Ammon's horn (tissue), 1 donor: ENCODE data around the gene THUMPD2.
A peak's percentile ranks its signal among the peaks of the same experiment; 100 is the strongest.
"Not testable (repeated sequence)": the region's sequence is repeated elsewhere in the genome, so short reads cannot be mapped to it uniquely, and the experiment has no call there.

Experiments used
- DNase-seq: peaks from one replicate; pipeline ENCODE4 v3.0.0-alpha.2; 2016; ENCODE audit warnings: low spot score

Gene THUMPD2

DNA sequence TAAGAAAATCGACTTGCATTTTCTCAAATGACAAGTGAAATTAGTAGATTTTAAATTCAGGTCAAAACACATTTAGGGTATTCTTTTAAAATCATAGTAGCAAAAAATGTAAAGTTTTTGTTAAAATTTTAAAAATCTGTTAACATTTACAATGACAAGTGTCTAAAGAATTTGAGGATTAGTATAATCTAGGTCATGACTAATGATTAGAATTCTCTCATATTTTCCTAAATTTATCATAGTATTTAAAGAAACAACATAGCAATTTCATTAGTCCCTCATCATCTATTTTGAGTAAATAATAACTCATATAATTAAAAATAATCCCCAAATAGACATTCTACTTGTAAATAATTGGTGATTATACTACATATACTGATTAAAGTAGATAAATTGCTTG is 23.6 kb downstream of the THUMPD2 start:
- DNase-seq: no peak

DNA sequence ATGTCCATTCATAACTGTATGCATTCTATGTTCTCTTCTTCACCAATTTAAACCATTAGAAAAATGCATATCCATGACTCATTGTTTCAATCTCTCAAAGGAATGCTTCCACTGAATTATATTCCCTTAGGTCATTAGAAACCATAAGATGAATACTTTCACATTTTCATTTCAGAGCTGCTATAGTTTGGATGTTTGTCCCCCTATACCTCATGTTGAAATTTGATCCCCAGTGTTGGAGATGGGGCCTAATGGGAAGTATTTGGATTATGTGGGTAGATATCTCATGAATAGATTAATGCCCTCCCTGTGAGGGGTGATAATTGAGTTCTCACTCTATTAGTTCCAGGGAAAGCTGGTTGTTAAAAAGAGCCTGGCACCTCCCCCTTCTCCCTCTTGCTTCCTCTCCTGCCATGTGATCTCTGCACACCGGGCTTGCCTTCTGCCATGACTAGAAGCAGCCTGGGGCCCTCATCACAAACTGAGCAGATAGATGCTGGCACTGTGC is 35.7 kb downstream of the THUMPD2 start:
- no peak for DNase-seq

DNA sequence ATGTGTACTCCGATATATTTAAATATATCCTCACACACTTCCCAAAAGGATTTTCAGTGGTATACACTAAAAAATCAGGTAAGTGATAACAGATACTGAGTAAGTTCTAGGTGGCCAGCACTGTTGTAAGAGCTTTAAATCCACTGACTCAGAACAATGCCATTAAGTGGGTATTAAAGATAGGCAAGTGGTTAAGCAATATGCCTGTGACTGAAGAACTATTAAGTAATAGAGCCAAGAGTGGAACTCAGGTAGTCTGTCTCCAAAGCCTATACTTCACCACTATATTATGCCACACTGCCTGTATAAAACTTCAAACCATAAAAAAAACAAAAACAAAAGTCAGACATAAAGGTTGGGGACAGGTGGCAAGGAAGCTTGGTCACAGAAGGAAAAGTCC is 37.2 kb downstream of the THUMPD2 start:
- no peak for DNase-seq

DNA sequence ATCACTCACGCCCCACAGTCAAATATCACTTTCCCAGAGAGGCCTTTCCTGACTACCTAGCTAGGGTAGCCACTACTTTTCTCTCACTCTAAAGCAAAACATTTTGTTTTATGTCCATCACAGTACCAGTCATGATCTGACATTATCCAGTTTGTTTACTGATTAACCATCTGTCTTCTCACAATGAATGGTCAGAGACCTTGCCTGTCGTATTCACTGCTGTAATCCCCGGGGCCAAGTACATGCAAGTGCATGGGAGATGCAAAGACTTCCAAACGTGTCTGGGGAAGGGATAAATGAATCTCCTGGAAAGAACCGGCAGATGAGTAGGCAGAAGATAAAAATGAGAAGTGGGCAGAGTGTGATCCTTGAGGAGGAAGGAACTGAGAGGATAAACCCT is 39.7 kb downstream of the THUMPD2 start:
- no peak for DNase-seq

DNA sequence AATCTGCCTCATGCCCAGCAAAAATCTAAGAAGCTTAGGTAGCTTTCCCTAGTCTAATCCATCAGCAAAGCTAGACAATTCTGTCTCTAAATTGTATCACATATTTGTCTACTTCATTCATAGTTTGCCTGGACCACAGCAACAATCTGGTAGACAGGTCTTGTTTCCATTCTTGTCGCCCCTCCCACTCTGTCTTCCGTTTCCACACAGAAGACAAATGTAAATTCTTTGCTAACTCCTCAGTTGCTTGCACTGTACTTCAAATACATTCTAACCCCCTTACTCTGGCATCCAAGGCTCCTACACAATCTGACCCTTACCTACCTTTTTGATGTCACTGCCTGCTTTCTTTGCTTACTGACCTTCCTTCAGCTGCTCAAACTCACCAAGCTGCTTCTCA is 40.1 kb downstream of the THUMPD2 start:
- DNase-seq: no peak

DNA sequence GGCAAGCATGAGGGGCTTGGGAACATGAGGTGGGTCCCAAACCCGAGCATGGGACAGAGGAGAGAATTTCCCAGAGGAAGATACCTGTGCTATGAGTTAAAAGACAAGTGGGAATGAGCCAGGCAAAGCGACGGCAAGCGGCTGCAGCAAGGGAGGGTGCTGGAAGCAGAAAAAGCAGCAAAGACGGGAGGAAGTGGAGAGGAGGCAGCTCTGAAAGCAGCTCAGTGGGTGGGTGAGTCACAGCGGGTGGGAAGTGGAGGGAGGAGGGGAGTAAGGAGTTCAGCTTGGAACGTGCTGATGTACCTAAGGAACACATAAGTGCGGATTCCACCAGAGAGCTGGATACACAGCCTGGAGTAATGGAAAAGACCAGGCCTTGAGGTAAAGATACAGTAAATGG is 41.4 kb downstream of the THUMPD2 start:
- DNase-seq: peak; percentile 68

DNA sequence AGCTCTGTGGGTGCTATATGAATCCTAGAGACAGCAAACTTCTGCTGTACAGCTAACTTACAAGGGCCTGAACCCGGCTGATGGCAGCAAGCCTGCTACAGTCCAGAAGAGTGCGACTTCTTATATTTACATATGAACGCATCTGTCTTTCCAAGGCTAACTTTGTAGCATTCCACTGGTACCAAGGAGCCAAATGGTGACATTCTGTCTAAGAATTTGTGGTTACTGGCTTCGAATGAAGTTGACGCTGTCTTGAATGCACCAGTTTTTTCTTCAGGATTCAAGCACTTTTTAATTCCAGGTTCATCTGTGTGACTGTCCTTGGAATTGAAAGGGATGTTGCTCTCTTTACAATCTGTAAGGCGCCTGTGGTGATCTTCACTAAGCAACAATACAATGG is 42.4 kb downstream of the THUMPD2 start:
- DNase-seq: no peak

DNA sequence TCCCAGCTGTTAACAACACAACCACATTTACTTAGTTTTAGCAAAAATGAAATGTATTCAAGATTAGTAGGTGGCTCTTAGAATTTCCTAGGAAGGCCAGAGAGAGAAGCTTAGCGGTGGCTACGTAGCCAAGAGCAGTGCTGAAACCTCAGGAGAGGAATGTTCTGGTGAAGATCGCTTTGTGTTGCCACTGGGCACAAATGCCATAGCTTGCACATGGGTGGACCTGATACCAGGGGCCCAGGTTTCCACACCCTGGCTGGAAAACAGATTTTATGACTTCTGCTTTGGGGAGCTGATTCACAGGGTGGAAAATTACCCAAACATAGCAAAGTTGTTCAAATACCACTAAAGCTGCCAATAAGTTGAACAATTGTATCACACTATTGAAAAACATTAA is 43.4 kb downstream of the THUMPD2 start:
- DNase-seq: no peak

DNA sequence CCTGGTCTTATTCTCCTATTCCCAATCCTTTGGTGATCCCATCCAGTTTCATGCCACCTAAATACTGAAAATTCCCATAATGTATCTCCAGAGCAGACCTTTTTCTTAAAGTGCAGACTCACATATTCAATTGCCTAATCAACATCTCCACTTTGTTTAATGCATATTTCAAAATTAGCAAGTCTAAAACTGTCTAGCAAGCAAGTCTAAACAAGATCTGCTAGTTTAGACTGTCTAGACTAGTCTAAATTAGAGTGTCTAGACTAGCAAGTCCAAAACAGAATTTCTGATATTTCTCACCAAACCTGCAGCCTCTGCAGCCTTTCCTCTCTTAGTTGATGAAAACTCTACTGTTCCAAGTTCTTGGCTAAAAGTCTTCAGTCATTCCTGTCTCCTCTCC is 44.6 kb downstream of the THUMPD2 start:
- DNase-seq: no peak

DNA sequence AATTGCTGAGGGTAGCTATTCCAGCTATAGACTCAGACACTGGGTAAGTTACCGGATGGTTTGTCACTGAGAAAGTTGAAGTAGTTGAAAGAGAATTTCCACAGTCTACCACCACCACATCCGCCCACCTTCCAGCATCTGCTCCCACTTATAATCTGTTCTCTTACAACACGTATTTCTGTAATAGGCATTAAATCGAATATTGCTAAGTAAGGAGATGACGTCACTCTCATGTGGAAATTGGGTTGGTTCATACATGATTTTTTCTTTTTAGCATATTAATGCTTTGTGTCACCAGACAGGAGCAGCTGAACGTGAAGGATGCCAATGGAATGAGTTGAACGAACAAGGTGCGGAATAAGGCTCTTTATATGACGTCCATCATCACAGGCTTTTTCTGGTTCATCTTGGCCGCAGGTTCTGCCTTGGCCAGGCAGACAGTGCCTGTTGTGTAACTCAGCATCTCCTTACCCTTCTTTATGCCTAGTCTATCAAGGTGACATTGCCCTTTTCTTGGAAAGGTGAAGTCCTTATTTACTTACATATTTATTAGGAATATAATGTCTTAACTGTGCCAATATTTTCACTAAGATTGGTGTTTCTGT is 45.9 kb downstream of the THUMPD2 start:
- peak; percentile 31 for DNase-seq

DNA sequence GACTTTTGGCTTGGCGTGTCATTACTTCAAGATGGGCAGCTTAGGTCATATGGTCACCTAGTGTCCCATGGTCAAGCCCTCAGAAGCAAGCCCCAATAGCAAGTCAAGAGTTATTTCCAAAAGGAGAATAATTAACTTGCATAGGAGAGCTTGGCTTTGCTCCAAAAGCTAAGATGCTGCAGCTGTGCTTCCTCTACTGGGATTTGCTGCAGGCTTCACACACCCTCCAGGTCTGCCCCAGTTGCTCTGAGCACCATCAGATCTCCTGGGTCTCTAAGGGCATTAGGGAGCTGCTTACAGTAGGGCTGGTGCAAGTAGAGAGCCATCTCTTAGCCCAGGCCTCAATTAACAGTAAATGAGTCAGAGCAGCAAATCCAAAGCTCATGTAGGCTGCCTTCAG is 46.6 kb downstream of the THUMPD2 start:
- no peak for DNase-seq

DNA sequence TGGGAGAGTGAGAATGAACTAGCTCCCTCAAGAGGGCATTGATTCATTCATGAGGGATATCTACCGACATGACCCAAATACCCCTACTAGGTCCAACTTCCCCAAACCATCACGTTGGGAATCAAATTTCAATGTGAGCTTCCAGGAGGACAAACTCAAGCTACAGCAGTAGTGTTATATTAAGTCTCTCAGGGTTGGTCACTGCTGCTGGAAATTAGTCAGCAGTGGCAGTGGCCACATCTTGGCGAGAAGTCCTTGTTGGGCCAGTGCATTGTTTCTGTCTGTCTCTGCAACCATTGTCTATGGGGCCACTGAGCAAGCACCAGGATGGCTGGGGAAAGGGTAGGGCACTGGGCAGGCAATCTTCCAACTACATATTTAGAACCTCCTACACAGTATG is 47.5 kb downstream of the THUMPD2 start:
- no peak for DNase-seq

DNA sequence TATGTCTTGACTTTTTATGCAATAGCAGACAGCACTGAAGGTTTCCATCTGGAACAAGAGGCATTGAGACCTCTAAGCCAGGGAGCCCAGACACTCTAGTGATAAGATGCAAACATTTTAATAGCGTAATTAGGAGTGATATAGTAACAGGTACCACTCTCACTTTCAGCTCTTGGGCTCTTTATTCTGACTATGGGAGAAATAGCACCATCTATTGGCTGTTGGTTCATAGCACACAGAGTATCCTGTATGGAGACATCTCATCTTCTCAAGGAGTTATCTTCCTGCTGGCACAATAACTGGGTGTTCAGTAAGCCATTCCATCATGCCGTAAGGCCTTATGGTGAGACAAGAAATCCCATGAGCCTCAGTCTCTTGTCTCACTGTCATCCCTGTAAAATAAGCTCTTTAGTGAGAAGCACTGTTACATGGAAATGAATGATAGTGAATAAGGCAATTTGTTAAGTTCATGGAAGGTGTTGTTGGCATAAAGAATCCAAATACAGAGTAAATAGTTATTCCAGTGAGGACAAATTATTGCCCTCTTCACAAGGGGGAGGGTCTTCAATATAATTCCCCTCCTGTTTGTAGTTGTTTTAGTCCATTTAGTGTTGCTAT is 48.3 kb downstream of the THUMPD2 start:
- DNase-seq: peak; percentile 45

DNA sequence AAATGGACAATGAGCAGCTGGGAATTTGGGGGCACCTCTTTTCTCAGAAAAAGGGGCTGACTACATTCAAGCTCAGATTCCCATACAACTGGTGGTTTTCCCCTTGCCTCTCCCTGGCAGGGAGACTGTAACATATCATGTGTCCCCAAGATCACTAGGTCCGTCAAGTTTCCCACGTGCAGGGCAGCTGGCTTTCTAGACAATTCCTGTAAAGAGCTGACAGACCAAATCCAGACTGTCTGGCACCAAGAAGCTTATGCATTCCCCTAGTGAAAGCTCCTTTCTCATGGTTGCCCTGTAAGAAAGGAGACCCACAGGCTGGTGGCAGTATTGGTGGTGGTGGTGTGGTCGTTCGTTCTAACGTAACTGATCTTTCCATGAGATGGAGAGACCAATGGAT is 48.8 kb downstream of the THUMPD2 start:
- no peak for DNase-seq

DNA sequence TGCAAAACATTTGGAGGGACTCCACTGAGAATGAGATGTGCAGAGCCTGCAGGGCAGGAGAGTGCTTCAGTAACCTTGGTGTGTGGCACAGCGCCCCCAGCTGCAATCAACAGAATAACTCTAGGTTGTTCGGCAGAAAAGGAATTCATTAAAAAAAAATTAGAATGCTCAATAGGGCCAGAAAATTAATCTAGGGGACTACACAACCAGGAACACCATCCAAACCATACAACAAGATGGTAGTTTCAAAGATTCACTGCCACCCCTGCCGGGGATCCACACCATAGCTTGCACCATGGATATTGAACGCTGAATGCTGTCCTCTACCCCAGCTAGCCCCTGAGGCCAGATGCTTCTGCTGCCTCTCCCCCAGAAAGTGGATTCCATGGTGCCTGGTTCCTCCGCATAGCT is 50.1 kb downstream of the THUMPD2 start:
- DNase-seq: peak; percentile 49

DNA sequence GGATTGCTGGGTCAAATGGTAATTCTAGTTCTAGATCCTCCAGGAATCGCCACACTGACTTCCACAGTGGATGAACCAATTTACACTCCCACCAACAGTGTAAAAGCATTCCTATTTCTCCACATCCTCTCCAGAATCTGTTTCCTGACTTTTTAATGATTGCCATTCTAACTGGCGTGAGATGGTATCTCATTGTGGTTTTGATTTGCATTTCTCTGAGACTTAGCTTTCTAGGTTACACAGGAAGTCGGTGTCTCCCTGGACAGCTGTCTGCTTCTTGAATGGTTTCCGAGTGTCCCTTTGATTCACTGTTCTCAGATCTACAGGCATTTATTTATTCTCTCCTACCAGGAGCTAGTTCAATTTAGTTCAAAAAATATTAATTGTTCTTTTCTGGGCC is 51.0 kb downstream of the THUMPD2 start:
- DNase-seq: not testable (repeated sequence)

DNA sequence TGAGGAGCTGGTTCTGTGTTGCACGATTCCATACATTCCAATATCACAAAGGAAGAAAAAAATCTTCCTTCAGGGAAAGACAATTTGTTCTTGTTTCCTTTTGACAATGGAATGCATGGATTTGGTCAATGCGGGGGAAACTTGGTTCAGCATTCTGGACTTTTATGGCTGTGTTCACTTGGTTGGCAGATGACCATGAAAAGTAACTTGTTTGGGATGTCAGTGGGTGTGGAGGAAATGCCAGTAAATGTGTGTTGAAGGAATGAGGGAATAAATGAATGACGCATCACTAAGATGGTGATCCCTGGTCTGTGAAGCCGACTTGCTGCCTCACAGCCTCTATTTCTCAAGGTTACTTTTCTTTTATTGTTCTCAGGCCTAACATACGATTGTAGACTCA is 53.7 kb downstream of the THUMPD2 start:
- DNase-seq: no peak

DNA sequence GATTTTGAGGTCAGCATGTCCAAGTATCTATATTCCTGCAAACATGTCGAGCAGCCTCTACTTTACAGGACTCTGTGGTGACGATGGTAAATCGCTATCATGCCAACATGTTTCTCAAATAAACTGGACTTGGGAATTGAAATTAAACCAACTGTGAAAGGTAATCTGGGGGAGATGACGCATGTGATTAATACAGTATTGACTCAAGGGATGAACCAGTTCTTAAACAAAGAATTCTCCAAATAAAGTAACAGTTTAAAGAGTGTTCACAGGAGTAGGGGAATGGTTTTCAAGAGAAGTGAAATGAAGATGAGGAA is 54.3 kb downstream of the THUMPD2 start:
- DNase-seq: no peak

DNA sequence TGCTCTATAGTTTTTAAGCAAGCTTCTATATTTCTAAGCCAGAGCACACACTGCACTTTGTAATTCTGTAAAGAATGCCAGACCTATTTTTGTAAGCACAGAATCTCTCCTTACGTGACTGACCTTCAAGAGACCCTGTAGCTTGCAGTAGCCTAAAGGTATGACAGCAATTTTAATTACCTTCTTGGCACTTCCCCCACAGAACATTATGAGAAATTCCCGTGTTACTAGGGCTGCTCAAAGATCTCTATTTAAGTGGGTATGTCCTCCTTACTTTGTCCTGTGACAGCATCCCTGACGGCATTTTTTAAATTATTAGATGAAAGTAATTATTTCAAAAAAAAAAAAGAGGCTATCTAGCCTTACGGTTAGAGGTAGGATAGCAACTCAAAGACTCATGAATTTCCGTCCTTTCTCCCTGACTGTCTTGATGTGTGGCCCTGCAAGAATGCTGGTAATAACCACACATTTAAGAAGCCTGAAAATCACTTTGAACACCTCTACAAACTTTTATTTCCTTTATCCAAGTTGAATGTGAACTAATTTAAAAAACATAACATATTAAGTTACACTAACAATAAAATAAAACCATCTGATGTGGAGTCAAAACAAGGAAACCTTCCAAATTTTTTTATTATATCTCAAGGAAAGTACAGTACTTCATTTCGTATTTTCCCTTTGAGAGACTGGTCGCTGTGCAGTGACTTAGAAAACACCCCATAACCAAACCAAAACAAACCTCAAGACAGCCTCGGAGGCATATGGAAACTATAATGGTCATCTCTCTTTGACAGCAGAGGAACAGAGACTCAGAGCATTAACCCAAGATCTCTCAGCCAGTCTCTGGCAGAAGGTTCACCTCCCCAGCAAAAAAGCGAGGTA is 54.9 kb downstream of the THUMPD2 start:
- no peak for DNase-seq

DNA sequence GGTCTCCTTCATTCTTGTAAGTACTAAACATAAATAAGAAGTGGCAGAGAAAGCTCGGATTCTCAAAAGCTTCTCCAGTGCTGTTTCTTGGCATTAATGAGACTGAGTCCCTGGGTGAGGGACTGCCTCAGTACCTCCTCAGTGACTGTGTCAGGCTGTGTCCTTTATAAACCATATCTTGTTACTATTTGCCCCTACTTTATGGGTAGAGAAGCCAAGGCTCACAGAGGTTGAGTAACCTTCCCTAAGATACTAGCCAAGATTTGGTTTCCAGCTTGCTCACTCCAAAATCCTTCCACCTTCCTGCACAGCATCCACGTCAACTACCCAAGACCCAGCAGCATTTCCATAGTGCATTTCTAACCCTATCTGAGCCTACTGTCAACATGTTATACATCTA is 55.6 kb downstream of the THUMPD2 start:
- no peak for DNase-seq

DNA sequence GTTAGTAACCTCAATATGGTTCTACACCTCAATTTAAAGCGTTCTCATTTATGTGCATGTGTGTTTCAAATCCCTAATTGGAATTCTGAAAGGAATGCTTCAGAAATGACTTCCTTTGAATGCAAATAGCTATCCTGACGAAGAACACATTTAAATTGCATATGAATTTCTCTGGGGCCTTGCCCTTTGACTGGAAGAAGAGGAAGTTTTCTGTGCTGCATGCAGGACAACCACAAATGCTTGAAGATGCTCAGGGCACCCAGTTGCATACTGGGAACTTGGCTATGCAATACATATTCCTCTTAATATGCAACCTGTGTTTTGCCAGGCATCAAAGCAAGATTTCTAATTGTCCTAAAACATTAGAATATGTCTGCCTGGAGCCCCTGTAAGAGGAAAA is 58.1 kb downstream of the THUMPD2 start:
- no peak for DNase-seq

DNA sequence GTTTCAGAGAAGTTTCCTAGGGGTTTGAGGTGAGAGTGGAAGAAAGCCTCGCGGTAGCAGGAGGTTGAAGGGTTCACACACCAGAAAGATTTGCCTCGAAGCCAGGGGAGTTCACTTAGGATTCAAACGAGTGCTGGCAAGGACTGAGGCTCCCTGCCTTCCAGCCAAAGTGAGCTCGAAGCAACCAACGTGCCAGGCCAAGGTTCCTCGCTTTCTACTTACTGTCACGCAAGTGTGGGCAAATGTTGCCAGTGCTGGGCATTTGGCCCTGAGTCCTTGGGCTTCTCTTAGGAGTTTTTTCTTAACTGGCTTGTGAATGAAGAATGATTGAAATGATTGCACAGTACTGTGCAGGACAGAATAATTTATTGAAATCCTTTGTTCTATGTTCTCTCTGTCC is 59.7 kb downstream of the THUMPD2 start:
- peak; percentile 85 for DNase-seq

DNA sequence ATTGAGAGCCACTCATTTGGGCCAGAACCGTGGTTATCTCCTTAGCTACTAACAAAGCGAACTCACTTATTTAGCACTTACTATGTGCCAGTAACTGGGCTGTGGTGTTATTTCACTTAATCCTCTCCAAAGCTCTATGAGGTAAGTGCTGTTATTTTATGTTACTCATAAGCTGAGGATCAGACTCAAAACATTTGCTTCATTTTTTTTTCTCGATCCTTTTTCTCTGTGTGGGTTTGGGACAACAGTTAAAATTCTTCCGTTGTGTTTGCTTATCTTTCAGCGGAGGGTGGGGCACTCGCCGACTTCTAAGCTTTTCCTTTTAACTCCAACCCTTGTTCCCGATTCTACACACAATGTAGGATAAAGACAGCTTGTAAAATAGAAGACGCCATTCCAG is 60.6 kb downstream of the THUMPD2 start:
- no peak for DNase-seq
